ENCODE measurements around the gene AJM1.
A peak's percentile ranks its signal among the peaks of the same experiment; 100 is the strongest.

The AJM1 gene

DNA sequence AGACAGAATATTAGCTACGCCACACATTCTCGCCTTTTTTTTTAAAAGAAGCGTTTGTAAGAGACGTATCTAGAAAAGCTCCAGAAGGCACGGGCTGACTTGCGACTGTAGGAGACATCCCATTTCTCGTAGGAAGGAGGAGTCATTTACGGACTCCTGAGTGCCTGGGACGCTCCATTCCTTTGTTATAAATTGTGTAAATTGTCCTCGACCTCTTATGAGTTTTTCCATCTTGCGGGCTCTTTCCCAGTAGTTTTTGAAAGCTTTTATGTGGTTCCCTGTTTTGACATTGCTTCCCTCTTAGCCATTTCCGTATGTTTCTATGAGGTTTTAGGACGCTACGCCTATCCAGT is 33.5 kb upstream of the AJM1 start:
- peak overlapping the region; percentile 85 to 91 for H3K4me3 ChIP-seq (replicated peaks in 1 of 2; ENCODE audit: low read depth in 2 of 2, low read length in 2 of 2)

DNA sequence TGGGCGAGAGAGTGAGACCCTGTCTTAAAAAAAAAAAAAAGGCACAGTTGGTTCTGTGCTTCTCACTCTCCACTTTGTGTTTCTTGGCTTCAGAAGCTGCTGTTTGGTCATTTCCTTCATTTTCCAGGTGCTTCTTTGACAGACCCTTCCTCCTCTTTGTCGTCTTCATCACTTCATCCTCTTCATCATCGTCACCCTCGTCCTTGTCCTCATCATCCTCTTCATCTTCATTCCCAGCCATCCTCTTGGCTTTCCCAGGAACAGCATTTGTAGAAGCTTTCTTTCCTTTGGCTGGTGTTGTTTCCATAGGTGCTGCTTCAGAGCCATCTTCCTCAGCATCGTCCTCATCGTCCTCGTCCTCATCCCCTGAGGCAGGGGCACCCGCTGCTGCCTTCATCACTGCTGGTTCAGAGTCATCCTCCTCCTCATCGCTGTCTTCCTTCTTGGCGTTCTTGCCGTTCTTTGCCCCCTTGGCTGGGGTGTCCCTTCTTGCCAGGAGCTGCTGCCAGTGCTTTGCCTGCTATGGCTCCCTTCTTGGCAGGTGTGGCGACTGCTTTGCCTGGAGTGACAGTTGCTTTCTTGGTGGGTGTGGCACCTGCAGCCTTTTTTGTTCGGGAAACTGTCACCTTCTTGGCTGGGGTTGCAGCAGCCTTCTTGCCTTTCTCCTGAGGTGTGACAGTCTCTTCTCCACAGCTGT is 27.4 kb upstream of the AJM1 start:
- H3K4me3 ChIP-seq (replicated peaks in 1 of 2; ENCODE audit: low read depth in 2 of 2, low read length in 2 of 2) = no peak overlapping the region
- TF ChIP-seq, protein P1, sequence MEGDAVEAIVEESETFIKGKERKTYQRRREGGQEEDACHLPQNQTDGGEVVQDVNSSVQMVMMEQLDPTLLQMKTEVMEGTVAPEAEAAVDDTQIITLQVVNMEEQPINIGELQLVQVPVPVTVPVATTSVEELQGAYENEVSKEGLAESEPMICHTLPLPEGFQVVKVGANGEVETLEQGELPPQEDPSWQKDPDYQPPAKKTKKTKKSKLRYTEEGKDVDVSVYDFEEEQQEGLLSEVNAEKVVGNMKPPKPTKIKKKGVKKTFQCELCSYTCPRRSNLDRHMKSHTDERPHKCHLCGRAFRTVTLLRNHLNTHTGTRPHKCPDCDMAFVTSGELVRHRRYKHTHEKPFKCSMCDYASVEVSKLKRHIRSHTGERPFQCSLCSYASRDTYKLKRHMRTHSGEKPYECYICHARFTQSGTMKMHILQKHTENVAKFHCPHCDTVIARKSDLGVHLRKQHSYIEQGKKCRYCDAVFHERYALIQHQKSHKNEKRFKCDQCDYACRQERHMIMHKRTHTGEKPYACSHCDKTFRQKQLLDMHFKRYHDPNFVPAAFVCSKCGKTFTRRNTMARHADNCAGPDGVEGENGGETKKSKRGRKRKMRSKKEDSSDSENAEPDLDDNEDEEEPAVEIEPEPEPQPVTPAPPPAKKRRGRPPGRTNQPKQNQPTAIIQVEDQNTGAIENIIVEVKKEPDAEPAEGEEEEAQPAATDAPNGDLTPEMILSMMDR (IDR thresholded peaks at IDR 0.05; ENCODE audit: low read depth, low read length) = no peak
- no peak for DNase-seq (ENCODE audit: low read depth in 2 of 2)

More for the DNA sequence above, 33.5 kb upstream of the AJM1 start:
- peak; percentile 56 for DNase-seq (ENCODE audit: low read depth in 2 of 2)
- TF ChIP-seq, protein P1 (IDR thresholded peaks at IDR 0.05; ENCODE audit: low read depth, low read length) = no peak

DNA sequence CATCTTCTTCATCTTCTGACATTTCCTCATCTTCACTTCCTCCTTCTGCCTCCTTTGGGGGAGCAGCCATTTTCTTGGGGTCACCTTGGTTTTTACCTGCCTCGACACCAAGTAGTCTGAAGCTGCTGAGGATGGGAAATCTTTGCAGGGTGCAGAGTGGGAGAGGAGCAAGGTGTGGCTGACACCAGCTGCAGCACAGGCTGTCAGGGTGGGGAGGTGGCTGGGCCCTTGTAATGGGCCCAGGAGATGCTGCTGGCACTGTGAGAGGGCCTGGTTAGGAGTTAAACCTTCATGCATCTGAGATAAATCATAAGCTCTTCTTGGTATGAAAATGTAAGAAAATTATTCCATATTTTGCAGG is 26.9 kb upstream of the AJM1 start:
- TF ChIP-seq, protein P1 (IDR thresholded peaks at IDR 0.05; ENCODE audit: low read depth, low read length) = no peak
- no peak overlapping the region for H3K4me3 ChIP-seq (replicated peaks in 1 of 2; ENCODE audit: low read depth in 2 of 2, low read length in 2 of 2)
- DNase-seq (ENCODE audit: low read depth in 2 of 2) = no peak

DNA sequence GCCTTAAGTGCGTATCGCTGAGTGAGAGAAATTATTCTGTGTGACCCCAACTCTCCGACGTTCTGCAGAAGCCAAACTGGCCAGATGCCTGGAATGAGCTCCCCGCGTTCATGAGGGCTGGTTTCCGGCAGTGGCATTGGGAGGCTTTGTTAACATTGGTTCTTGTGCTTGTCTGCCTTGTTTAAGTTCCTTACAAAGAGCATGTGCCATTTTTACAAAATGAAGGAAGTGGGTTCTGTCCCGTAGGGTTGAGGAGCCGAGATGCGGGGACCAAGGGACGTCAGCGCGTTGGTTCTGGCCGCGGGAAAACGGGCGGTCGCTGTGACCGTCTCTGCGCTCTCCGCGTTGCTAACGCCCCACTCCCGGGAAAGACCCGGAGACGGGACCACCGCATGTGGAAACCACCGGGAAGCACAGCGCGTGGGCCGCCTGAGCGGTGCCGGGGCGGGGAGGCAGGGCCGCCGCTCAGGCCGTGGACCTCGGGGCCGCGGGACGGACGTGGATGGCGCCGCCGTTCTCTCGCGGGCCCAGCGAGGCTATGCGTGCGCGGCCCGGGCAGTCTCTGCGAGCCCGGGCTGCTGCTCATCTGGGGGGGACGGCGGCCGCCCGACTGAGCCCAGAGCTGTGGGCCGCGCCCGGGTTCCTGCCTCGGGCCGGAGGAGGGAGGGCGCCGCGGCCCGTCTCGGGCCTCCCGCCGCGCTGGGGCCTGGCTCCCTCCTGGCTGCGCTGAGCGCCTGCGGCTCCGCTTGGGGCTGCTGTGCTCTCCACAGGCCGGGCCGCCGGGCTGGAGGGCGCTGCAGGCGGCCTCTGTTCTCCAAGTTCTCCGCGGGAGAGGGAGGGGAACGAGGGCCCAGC is 21.1 kb upstream of the AJM1 start:
- TF ChIP-seq, protein P1 (IDR thresholded peaks at IDR 0.05; ENCODE audit: low read depth, low read length) = no peak
- peak overlapping the region; percentile 8 to 26 for H3K4me3 ChIP-seq (replicated peaks in 1 of 2; ENCODE audit: low read depth in 2 of 2, low read length in 2 of 2)
- peak; percentile 31 to 48 for DNase-seq (ENCODE audit: low read depth in 2 of 2)

DNA sequence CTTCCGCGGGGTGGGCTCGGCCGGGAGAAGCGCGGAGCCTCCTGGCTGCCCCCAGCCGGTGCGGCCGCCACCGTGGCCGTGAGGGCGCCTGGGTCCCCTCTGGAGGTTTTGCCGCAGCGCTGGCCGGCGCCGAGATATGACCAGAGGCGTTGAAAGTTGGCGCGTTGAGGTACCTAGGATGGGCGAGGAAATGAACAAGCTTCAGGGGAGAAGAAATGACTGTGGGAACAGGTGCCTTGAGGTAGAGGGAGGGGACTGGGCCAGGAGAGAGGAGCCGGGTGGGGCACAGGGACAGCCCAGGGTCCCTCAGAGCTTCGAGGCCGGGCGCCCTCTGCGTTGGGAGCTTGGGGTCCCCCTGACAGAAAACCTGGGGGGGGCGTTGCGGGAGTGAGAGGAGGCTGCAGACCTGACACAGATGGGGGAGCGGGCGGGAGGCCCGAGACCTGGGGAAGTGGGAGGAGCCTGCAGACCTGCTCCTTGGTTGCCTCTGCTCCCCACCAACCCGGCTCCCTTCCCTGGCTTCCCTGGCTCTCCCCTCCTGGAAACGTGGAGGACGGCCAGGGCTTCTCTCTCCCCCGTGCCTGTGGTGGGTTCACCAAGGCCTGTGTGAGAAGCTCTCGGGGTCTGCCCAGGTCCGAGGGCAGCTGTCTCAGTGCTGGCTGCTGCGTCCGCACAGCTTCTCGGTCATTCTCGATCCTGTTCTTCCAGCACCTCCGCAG is 20.3 kb upstream of the AJM1 start:
- TF ChIP-seq, protein P1 (IDR thresholded peaks at IDR 0.05; ENCODE audit: low read depth, low read length) = no peak
- no peak for DNase-seq (ENCODE audit: low read depth in 2 of 2)
- no peak overlapping the region for H3K4me3 ChIP-seq (replicated peaks in 1 of 2; ENCODE audit: low read depth in 2 of 2, low read length in 2 of 2)

DNA sequence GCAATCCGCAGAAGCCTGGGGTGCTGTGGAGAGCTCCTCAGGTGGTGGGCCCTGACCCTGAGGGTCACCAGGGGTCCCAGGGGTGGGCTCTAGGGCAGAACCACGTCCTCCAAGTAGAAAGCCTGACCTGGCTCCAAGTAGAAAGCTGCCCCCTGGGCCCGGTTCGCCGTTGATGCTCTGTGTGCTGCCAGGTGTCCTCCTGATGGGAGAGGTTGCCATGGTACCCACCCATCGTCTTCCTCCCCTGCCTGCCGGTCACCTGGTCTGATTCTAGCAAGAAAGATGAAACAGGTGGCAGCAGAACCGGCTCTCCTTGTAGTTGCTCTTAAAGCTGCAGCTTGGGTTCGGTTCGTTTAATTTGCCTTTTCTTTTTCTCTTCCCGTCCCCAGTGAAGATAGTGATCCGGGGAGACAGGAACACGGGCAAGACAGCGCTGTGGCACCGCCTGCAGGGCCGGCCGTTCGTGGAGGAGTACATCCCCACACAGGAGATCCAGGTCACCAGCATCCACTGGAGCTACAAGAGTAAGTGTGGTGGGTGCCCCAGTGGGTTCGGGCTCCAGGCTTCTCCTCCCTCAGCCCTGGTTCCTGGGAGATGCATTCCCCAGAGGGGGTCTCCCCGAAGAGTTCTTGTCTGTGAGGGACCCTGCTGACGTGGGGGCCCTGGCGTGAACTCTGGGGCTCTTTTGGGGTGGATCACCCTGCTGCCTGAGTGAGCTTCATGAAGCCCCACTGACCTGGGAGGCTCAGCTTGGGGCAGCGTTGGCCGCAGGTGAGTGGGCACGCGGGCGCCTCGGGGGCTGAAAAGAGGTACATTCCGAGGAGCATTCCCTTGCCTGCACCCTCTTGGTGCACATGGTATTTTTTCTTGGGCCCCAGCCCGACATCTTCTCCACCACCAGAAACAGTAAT is 18.9 kb upstream of the AJM1 start:
- TF ChIP-seq, protein P1 (IDR thresholded peaks at IDR 0.05; ENCODE audit: low read depth, low read length) = no peak
- H3K4me3 ChIP-seq (replicated peaks in 1 of 2; ENCODE audit: low read depth in 2 of 2, low read length in 2 of 2) = no peak overlapping the region
- DNase-seq (ENCODE audit: low read depth in 2 of 2) = no peak

Data from cardiac fibroblast (primary cell).